ENCODE data around the gene FOXO6.

- TF ChIP-seq, protein P1, sequence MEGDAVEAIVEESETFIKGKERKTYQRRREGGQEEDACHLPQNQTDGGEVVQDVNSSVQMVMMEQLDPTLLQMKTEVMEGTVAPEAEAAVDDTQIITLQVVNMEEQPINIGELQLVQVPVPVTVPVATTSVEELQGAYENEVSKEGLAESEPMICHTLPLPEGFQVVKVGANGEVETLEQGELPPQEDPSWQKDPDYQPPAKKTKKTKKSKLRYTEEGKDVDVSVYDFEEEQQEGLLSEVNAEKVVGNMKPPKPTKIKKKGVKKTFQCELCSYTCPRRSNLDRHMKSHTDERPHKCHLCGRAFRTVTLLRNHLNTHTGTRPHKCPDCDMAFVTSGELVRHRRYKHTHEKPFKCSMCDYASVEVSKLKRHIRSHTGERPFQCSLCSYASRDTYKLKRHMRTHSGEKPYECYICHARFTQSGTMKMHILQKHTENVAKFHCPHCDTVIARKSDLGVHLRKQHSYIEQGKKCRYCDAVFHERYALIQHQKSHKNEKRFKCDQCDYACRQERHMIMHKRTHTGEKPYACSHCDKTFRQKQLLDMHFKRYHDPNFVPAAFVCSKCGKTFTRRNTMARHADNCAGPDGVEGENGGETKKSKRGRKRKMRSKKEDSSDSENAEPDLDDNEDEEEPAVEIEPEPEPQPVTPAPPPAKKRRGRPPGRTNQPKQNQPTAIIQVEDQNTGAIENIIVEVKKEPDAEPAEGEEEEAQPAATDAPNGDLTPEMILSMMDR (conservative IDR thresholded peaks at IDR 0.05; ENCODE audit: low read depth in 2 of 2): no peak
- TF ChIP-seq CREB1 (CRISPR knock-in tag; IDR thresholded peaks at IDR 0.05; ENCODE audit: low read depth) (no peak), ETS1 (IDR thresholded peaks at IDR 0.05) (no peak), POLR2AphosphoS5 (IDR thresholded peaks at IDR 0.05; ENCODE audit: low read depth) (no peak), EZH2 (IDR thresholded peaks at IDR 0.05; ENCODE audit: low read depth, unreplicated experiment) (no peak)
- TF ChIP-seq, protein P2, sequence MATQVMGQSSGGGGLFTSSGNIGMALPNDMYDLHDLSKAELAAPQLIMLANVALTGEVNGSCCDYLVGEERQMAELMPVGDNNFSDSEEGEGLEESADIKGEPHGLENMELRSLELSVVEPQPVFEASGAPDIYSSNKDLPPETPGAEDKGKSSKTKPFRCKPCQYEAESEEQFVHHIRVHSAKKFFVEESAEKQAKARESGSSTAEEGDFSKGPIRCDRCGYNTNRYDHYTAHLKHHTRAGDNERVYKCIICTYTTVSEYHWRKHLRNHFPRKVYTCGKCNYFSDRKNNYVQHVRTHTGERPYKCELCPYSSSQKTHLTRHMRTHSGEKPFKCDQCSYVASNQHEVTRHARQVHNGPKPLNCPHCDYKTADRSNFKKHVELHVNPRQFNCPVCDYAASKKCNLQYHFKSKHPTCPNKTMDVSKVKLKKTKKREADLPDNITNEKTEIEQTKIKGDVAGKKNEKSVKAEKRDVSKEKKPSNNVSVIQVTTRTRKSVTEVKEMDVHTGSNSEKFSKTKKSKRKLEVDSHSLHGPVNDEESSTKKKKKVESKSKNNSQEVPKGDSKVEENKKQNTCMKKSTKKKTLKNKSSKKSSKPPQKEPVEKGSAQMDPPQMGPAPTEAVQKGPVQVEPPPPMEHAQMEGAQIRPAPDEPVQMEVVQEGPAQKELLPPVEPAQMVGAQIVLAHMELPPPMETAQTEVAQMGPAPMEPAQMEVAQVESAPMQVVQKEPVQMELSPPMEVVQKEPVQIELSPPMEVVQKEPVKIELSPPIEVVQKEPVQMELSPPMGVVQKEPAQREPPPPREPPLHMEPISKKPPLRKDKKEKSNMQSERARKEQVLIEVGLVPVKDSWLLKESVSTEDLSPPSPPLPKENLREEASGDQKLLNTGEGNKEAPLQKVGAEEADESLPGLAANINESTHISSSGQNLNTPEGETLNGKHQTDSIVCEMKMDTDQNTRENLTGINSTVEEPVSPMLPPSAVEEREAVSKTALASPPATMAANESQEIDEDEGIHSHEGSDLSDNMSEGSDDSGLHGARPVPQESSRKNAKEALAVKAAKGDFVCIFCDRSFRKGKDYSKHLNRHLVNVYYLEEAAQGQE (IDR thresholded peaks at IDR 0.05; ENCODE audit: unreplicated experiment): no peak
These were observed 11.7 kb upstream of the FOXO6 start for GRCh38 chr1:41349361-41350054.
